HG02642 (cell line): Measurements from ENCODE around the gene TESK2.

Source experiments
- ATAC-seq: cut with Tn5 transposase; IDR thresholded peaks from one replicate; pipeline ENCODE4 v1.9.1; 2021; ENCODE audit warnings: mild to moderate bottlenecking; ENCODE audit not compliant: unreplicated experiment, poor library complexity

TESK2 gene

DNA sequence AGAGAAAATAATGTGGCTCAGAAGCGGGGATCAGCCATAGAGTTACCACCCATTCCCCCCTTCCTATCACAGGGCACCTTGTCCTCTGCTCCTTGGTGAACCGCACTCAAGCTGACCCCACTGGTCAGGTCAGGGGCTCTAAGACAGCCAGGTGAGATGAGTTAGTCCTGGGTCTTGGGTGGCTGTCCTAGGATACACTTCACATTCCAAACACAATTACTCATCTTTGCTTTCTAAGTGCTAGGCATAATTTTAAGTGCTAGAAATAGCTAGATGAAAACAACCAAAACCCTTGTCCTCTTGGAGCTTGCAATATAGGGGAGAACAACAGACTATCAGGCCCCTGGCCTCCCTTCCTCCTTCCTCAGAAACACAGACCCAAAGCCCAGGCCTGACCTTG lies 142.9 kb downstream of the TESK2 start:
- no peak for ATAC-seq

GRCh38 chr1:45346473-45346872 lies 144.5 kb downstream of the TESK2 start:
- no peak for ATAC-seq

DNA sequence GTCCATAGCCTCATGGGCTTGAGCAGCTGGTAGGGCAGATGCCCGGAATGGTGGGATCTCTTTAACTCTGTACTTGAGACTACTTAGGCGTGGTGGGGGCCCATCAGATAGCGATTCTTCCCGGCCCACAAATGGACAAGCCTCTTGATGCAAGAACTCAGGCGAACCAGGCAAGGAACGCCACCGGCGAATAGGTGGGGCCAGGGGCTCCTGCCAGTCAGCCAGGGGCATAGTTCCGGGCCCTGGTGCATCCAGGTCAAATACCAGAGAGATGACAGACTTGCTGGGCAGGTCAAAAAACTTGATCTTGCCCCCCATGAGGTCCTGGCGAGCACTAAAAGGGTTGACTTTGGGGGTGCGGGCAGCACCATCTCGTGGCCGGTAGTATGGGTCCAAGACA lies 145.9 kb downstream of the TESK2 start:
- no peak for ATAC-seq

DNA sequence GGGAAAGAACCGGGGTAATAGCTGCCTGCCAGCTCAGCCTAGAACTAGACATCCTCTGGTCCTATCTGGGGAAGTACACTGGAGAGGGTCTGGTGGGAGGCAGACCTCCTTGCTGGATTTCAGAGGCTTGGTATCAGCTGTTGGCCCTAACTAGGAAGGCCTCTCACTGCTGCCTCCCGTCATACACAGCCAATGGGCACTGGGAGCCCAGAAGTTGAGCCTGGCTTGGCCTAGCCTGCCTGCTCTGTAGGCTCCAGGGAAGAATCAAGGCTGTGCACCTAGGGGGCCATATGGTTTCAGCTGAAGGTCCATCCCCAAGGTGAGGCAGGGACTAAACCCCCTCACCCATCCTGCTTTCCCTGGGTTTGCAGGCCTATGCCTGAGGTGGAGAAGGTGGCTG lies 146.5 kb downstream of the TESK2 start:
- ATAC-seq, result no peak

DNA sequence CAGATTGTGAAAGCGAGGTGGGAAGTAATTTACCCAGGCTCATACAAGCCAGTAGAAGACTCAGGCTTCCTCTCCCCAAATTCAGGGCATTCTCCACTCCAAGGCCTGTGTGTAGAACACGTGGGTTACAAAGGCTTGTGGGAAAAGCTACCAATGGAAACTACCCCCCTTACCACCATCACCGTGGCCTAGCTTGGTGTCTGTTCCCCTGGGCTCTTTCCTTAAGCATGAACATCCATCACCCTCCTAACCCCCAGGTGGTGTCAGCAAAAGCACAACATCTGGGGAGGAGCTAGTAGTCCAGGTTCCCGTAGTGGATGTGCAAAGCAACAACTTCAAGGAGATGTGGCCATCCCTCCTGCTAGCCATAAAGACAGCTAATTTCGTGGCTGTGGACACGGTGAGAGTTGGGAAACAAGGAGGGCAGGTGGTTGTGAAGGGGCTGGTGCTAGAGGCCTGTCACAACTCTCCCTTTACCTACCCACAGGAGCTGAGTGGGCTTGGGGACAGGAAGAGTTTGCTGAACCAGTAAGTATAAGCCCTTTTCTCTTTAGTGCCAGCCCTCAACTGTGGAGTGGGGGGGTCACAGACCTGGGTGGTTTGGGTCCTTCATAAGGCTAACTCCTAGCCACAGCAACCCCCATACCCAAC lies 150.0 kb downstream of the TESK2 start:
- no peak for ATAC-seq

GRCh38 chr1:45339789-45340558 lies 151.0 kb downstream of the TESK2 start, which contains the start of the genes MUTYH and TOE1:
Gene MUTYH, minus strand, starts transcription at chr1:45340440. Its CDS starts 5,935 bp downstream, at chr1:45334505.
Gene TOE1, plus strand, starts transcription at chr1:45340170. Its CDS starts 83 bp downstream, at chr1:45340253.
- ATAC-seq, result peak; percentile 87

DNA sequence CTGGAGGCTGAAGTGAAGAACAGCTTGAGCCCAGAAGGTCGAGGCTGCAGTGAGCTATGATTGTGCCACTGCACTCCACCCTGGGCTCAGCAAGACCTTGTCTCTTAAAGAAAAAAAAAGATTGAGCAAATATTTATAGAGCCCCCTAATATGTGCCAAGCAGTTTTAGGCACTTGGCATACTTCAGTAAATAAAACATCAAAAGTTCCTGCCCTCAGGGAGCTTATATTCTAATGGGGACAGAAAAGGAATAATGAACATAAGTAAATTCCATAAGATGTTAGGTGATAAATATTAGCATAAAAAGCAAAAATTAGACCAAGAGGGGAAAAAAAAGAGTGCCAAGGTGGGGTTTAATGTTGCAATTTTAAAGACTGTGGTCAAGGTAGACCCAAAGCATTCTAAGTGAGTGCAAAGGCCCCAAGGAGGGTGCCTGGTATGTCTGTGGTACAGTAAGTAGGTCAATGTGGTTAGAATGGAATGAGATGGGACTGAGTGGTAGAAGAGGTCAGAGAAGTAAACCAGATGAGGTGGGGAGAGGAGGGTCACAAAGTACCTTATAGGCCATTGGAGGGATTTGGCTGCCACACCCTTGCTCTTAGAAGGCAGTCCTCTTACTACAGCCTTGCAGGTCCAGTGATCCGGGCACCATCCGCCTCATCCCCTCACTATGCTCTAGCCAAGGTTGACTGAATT lies 153.2 kb downstream of the TESK2 start:
- ATAC-seq, result no peak

DNA sequence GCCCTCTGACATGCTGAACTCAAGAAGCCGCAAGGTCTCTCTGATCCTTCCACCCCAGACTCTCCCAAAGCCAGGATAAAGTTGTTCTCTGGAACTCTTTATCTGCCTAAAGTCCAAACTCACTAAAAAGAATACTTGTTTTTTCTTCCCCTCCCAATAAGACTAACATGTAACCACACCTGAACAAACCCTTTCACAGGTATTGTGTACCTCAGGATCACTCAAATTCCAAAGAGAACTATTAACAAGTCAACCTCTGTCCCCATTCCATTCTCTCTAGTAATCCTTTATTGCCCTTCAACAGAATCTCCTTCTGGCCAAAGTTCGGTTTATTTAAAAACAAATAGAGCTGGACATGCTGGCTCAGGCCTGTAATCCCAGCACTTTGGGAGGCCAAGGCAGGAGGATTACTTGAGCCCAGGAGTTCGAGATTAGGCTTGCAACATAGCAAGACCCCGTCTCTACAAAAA lies 155.1 kb downstream of the TESK2 start:
- no peak for ATAC-seq

DNA sequence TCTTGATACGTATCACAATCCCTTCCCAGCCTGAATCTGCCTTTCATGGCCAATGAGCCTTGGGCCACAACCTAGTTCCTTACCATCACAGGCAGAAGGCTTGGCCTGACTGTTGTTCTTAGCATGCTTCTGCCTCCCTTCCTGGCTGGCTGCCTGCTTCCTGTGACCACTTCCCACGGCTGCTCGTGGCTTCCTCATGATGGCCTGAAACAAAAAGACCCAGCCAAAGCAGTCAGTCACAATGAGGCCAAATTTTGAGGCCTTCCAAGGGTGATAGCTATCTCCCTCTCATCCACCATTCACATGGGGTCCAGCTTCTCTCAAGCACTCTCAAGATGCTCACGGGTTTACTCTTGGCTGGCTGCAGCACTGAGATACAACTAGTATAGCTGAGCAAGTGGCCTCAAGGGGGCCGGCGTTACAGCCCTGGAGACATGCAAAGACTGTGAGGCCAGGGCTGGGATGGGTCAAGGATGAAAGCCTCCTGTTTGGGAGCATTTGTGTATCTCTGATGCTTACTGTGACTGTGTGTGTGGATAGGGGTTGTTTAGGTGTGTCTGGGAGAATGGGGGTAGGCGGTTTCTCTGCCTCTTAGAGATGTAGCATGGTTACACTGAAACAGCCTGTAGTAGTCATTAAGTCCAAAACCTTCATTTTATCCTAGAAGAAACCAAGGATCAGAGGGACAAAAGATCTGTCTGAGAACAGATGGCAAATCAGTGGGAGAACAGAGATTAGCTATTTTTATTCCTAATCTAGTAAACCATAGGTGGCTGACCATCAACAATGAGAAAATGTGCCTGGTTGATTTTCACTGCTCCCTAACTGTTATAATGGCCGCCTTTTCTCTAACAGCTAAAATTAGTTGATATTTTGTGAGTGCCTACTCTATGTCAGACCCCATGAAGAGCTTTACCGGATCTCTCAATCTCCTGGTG lies 156.4 kb downstream of the TESK2 start:
- no peak for ATAC-seq

GRCh38 chr1:45332346-45332720 lies 158.6 kb downstream of the TESK2 start:
- no peak for ATAC-seq

DNA sequence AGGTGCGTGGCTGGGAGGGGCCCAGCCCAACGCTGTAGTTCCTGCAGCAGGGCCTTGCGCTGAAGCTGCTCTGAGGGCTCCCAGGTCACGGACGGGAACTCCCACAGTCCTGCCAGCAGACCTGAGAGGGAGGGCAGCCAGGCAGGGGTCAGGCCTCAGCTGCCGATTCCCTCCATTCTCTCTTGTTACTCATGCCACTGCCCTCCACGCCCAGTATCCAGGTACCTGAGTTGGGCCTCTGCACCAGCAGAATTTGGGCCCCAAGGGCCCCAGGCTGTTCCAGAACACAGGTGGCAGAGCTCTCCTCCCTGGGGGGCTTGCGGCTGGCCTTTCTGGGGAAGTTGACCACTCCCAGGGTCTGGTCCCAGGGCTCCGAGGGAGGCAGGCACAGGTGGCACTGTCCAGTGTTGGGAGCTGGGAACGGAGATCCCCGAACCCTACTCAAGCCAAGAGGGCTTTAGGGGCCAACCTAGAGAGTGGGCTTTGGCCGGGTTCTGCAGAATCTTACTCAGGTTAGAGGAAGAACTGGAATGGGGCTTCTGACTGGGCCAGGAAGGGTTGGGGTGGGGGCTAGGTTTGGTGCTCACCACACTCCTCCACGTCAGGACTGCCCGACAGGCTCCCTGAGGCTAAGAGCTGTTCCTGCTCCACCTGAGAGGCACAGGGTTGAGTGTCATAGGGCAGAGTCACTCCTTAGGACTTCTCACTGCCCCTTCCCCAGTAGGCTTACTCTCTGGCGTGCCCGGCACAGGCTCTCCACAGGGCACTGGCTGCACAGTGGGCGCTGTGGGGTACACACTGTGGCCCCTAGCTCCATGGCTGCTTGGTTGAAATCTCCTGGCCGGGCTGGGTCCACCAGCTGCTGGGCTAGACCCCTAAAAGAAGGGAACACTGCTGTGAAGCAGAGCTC lies 159.3 kb downstream of the TESK2 start:
- ATAC-seq, result no peak

DNA sequence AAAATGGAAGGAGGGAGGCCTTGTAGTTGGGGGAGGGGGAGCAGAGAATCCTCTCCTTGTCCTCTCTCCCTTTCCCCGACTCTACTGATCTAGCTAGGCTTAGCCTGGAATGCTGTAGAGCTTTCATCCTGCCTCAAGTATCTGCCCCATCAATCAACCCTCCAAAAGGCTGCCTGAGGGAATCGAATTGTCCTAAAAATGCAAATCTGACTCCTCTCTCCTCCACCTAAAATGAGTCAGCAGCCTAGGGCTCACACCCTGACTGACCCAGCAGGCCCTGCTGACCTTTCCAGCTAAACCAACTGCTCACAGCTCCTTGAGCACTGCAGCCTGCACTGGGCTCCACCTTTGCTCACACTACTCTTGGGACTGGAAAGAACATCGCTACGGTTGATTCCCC lies 161.5 kb downstream of the TESK2 start:
- ATAC-seq, result no peak

DNA sequence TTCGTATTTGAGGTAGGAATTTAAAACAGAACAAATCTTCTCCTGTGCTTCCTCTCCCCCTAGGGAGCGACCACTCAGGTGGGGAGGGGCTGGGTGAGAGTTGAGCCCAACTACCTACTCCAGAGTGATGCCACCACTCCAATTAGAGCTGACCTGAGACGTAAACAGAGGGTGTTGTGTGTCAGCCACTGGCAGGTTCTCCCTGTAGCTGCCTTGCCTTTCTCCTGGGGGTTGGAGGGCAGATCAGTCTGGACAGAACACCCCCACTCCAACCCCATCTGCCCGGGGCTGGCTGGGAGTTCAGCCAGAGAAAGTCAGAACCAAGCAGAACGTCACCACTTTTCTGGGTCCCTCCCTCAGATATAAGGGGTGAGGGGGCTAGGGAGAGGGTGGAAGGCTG lies 162.3 kb downstream of the TESK2 start:
- ATAC-seq, result no peak

DNA sequence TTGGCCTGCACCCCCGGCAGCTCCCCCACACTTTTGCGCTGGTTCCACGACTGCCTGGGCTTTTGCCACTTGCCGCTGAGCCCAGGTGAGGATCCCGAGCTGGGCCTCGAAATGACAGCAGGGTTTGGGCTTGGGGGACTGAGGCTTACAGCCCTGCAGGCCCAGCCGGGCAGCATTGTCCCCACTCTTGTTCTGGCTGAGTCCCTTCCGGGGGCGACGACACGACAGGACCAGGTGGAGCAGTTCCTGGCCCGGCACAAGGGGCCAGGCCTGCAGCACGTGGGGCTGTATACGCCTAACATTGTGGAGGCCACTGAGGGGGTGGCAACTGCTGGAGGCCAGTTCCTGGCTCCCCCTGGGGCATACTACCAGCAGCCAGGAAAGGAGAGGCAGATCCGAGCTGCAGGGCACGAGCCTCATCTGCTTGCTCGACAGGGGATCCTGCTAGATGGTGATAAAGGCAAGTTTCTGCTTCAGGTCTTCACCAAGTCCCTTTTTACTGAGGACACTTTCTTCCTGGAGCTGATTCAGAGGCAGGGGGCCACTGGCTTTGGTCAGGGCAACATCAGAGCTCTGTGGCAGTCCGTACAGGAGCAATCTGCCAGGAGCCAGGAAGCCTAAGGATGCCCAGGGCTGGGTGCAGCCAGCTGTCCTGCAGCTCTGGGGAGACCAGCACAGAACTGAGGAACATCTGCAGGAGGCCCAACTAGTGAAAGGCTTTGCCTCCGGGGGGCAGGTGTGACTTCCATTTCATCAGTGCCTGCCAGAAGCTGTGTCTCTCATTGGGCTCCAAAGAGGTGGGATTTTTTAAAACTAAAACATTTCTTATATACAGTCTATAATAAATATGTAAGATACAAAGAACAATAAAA lies 163.1 kb downstream of the TESK2 start:
- no peak for ATAC-seq

GRCh38 chr1:45326627-45327623 lies 164.0 kb downstream of the TESK2 start, which contains the start of gene HPDL:
Gene HPDL, plus strand, starts transcription at chr1:45326895. Its CDS starts 254 bp downstream, at chr1:45327149.
- no peak for ATAC-seq

DNA sequence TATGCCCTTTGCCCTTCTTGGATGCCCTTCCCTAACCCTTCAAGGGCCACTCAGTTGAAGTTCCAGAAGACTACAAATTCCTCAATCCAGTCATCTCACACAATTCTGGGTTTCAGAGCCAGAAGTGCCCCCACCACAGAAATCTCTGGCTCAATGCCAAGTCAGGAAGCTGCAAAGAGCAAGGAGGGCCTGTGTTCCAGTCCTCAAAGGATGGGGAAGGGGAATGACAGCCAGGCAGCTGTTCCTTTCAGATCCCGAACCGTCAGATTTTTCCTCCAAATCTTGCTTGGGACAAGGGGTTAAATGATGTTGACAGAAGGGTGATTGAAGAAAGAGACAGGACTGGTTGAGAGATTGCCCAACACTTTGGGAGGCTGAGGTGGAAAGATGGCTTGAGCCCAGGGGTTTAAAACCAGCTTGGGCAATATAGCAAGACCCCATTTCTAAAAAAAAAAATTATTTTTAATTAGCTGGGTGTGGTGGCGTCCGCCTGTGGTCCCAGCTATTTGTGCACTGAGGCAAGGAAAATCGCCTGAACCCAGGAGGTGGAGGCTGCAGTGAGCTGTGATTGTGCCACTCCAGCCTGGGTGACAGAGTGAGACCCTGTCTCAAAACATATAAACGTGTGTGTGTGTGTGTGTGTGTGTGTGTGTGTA lies 165.0 kb downstream of the TESK2 start:
- ATAC-seq, result no peak
